GM10847 (cell line): ENCODE results near the gene DAPK1.

ENCODE experiments used
- POLR2A ChIP-seq: IDR thresholded peaks from 2 replicates; pipeline ENCODE4 v1.6.1; 2011; ENCODE audit not compliant: insufficient read length; ENCODE audit errors: extremely low read depth

Gene DAPK1

GRCh38 chr9:87524061-87524460 lies 26.4 kb downstream of the DAPK1 start:
- TF ChIP-seq POLR2A, result no peak

- TF ChIP-seq POLR2A, result no peak
These were observed 28.1 kb downstream of the DAPK1 start for GRCh38 chr9:87525546-87526303.

GRCh38 chr9:87527211-87527916 lies 29.7 kb downstream of the DAPK1 start:
- no peak for TF ChIP-seq POLR2A

- TF ChIP-seq POLR2A, result no peak
These were observed 31.3 kb downstream of the DAPK1 start for GRCh38 chr9:87528969-87529368.

- no peak for TF ChIP-seq POLR2A
These were observed 32.0 kb downstream of the DAPK1 start for GRCh38 chr9:87529671-87530070.

- no peak for TF ChIP-seq POLR2A
These were observed 33.0 kb downstream of the DAPK1 start for GRCh38 chr9:87530716-87531115.

GRCh38 chr9:87531370-87532295 lies 34.0 kb downstream of the DAPK1 start:
- TF ChIP-seq POLR2A, result no peak

- no peak for TF ChIP-seq POLR2A
These were observed 35.6 kb downstream of the DAPK1 start for GRCh38 chr9:87533271-87533670.

- TF ChIP-seq POLR2A, result no peak
These were observed 36.4 kb downstream of the DAPK1 start for GRCh38 chr9:87534036-87534435.

GRCh38 chr9:87534957-87535356 lies 37.3 kb downstream of the DAPK1 start:
- no peak for TF ChIP-seq POLR2A

- TF ChIP-seq POLR2A, result no peak
These were observed 38.3 kb downstream of the DAPK1 start for GRCh38 chr9:87535817-87536539.

- TF ChIP-seq POLR2A, result no peak
These were observed 40.0 kb downstream of the DAPK1 start for GRCh38 chr9:87537625-87538024.

- TF ChIP-seq POLR2A, result no peak
These were observed 42.9 kb downstream of the DAPK1 start for GRCh38 chr9:87540444-87541105.

- TF ChIP-seq POLR2A, result no peak
These were observed 44.0 kb downstream of the DAPK1 start for GRCh38 chr9:87541663-87542062.
